KMS-11 (cell line): Measurements from ENCODE around the gene IFIT1.

Source experiments
- H2AFZ ChIP-seq: fragments of 200-600 bp; sonication (generic); 2 replicates; pipeline ENCODE4 v1.6.1; 2016; ENCODE audit warnings: antibody characterized with exemption, mixed run types, low read depth
- H3K27ac ChIP-seq: fragments of 200-600 bp; sonication (generic); 2 replicates; pipeline ENCODE4 v1.6.1; 2016; ENCODE audit warnings: mild to moderate bottlenecking, mixed run types
- H3K27me3 ChIP-seq: fragments of 200-600 bp; sonication (generic); 2 replicates; pipeline ENCODE4 v1.6.1; 2017; ENCODE audit warnings: mild to moderate bottlenecking, low read depth, mixed run types, moderate library complexity; ENCODE audit not compliant: insufficient read depth
- H3K36me3 ChIP-seq: fragments of 200-600 bp; sonication (generic); 2 replicates; pipeline ENCODE4 v1.6.1; 2017; ENCODE audit warnings: mild to moderate bottlenecking, mixed run types; ENCODE audit not compliant: insufficient read depth
- H3K4me1 ChIP-seq: fragments of 200-600 bp; sonication (generic); 2 replicates; pipeline ENCODE4 v1.6.1; 2016; ENCODE audit warnings: mild to moderate bottlenecking, low read depth, mixed run types; ENCODE audit not compliant: poor library complexity, severe bottlenecking
- H3K4me2 ChIP-seq: fragments of 200-600 bp; sonication (generic); 2 replicates; pipeline ENCODE4 v1.7.0; 2016; ENCODE audit warnings: mild to moderate bottlenecking, mixed run types
- H3K4me3 ChIP-seq: fragments of 200-600 bp; sonication (generic); IDR thresholded peaks from 2 replicates; pipeline ENCODE4 v1.6.1; 2017; ENCODE audit warnings: low read depth, low read length, mixed read lengths; ENCODE audit not compliant: insufficient read depth
- H3K79me2 ChIP-seq: fragments of 200-600 bp; sonication (generic); 2 replicates; pipeline ENCODE4 v1.6.1; 2016; ENCODE audit warnings: low read depth, mixed run types; ENCODE audit not compliant: insufficient read depth
- H3K9ac ChIP-seq: fragments of 200-600 bp; sonication (generic); 2 replicates; pipeline ENCODE4 v1.6.1; 2016; ENCODE audit warnings: mild to moderate bottlenecking, mixed run types
- H4K20me1 ChIP-seq: fragments of 200-600 bp; sonication (generic); 2 replicates; pipeline ENCODE4 v1.6.1; 2016; ENCODE audit warnings: mild to moderate bottlenecking, mixed run types; ENCODE audit not compliant: insufficient read depth
- CTCF ChIP-seq: fragments of 200-600 bp; sonication (generic); conservative IDR thresholded peaks from 2 replicates; pipeline ENCODE4 v1.6.1; 2017; ENCODE audit warnings: low read depth, mild to moderate bottlenecking, antibody characterized with exemption, low read length, moderate library complexity, mixed read lengths

IFIT1 gene

GRCh38 chr10:89452193-89452592 lies 59.8 kb downstream of the IFIT1 start:
- Histone ChIP-seq H3K4me3 (no peak overlapping the region), H3K4me2 (no peak overlapping the region), H3K27ac (no peak overlapping the region), H3K36me3 (no peaks in the 10 kb centered on the region), H3K9ac (no peak overlapping the region), H2AFZ (no peak overlapping the region), H3K27me3 (no peaks in the 10 kb centered on the region), H4K20me1 (no peaks in the 10 kb centered on the region), H3K79me2 (no peaks in the 10 kb centered on the region), H3K4me1 (no peaks in the 10 kb centered on the region)
- TF ChIP-seq CTCF: no peak

- H3K4me1 ChIP-seq: no peaks in the 10 kb centered on the region
- no peak for TF ChIP-seq CTCF
- H3K4me2 ChIP-seq: no peak overlapping the region
- no peaks in the 10 kb centered on the region for H3K36me3 ChIP-seq
- no peak overlapping the region for H3K27ac ChIP-seq
- no peaks in the 10 kb centered on the region for H4K20me1 ChIP-seq
- H2AFZ ChIP-seq: no peak overlapping the region
- H3K79me2 ChIP-seq: no peaks in the 10 kb centered on the region
- H3K9ac ChIP-seq: no peak overlapping the region
- no peaks in the 10 kb centered on the region for H3K27me3 ChIP-seq
- H3K4me3 ChIP-seq: no peak overlapping the region
These were observed 62.3 kb downstream of the IFIT1 start for GRCh38 chr10:89454561-89455347.
